Natural killer cell treated with Interleukin-12 subunit alpha and Interleukin-12 subunit beta and Interleukin-15 and Interleukin-18, amount 100 ng/mL, for 72 hours (primary cell): ENCODE measurements around the gene CDK14. TPM values are rescaled to one million over a fixed set of nuclear protein-coding genes. Genes with fewer than 3 reads are reported as not detected.

ENCODE experiments used
- ATAC-seq, 2 donors: fragments of 150-1000 bp; cut with Tn5 transposase in 1 of 2; sonication (Bioruptor Pico), chemical (Tn5 transposase) in 1 of 2; 2 replicates each; pipeline ENCODE4 v1.10.0; 2021
- DNase-seq: peaks from one replicate; pipeline ENCODE4 v3.0.0; 2022; ENCODE audit warnings: low spot score
- H3K27ac Mint-ChIP-seq, 2 donors: 1 replicate in 1 of 2; 2 replicates in 1 of 2; pipeline ENCODE4 v1.8.0; 2022; ENCODE audit warnings: mixed read lengths in 2 of 2, mild to moderate bottlenecking in 1 of 2, moderate library complexity in 1 of 2
- H3K27me3 Mint-ChIP-seq, 2 donors: 1 replicate in 1 of 2; 2 replicates in 1 of 2; pipeline ENCODE4 v1.8.0; 2022; ENCODE audit warnings: mixed read lengths in 2 of 2
- H3K36me3 Mint-ChIP-seq: one replicate; pipeline ENCODE4 v1.8.0; 2022; ENCODE audit warnings: mixed read lengths
- H3K4me1 Mint-ChIP-seq, 2 donors: 1 replicate in 1 of 2; 2 replicates in 1 of 2; pipeline ENCODE4 v1.8.0; 2022; ENCODE audit warnings: low read depth in 2 of 2, mixed read lengths in 2 of 2, mild to moderate bottlenecking in 1 of 2
- H3K4me3 Mint-ChIP-seq: one replicate; pipeline ENCODE4 v1.8.0; 2022; ENCODE audit warnings: mixed read lengths
- H3K9me3 Mint-ChIP-seq: 2 replicates; pipeline ENCODE4 v1.8.0; 2022; ENCODE audit warnings: mixed read lengths
- total RNA-seq, 2 donors: library from RNA; stranded (reverse); gene quantifications; one replicate each; pipeline ENCODE4 v1.2.3, GENCODE V29; 2022

CDK14 gene
- total RNA-seq, 2 donors from 2014 or later, result 0.76 to 2.8 TPM

DNA sequence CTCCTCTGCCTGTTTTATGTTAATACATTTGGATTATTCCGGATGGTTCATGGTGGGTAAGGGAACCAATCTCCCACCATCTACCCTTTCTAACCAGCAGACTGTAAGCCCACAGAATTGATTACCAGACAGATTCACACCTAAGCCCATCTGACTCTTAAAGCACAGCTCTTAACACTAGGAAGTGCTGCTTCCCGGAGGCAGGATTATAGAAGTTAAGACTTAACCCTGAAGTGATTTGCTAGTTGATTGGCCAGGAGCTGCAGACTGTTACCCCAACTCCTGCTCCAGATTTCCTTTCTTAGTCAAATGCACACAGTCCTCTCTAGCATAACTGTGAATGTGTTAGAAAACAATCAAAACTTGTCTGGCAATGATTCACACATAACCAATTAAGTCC lies 221.7 kb downstream of the CDK14 start:
- no peaks in the 10 kb centered on the region for H3K36me3 Mint-ChIP-seq
- H3K27ac Mint-ChIP-seq, result no peak overlapping the region
- ATAC-seq (no peak), DNase-seq (no peak)
- H3K4me1 Mint-ChIP-seq, result no peaks in the 10 kb centered on the region
- H3K9me3 Mint-ChIP-seq, result peaks cover 25% of the 10 kb centered on the region
- H3K4me3 Mint-ChIP-seq, result no peak overlapping the region
- H3K27me3 Mint-ChIP-seq, result no peaks in the 10 kb centered on the region

DNA sequence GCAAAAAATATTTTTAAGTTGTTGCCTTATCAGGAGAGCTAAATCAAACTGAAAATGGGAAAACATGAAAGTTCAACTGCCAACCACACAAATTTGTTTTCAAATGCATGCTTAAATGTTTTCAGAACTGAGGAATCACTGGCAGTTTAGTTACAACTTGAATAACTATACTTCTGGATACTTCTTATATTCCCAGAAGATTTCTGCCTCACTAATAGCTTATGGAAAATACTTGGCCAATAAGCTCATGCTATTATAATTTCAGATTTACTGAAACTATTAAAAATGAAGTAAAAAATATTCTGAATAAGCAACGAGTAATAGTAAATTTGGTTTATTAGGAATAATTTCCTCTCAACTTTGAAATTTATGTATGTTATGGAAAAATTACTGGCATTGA lies 222.2 kb downstream of the CDK14 start:
- no peaks in the 10 kb centered on the region for H3K4me1 Mint-ChIP-seq
- ATAC-seq, result no peak
- H3K36me3 Mint-ChIP-seq, result no peaks in the 10 kb centered on the region

DNA sequence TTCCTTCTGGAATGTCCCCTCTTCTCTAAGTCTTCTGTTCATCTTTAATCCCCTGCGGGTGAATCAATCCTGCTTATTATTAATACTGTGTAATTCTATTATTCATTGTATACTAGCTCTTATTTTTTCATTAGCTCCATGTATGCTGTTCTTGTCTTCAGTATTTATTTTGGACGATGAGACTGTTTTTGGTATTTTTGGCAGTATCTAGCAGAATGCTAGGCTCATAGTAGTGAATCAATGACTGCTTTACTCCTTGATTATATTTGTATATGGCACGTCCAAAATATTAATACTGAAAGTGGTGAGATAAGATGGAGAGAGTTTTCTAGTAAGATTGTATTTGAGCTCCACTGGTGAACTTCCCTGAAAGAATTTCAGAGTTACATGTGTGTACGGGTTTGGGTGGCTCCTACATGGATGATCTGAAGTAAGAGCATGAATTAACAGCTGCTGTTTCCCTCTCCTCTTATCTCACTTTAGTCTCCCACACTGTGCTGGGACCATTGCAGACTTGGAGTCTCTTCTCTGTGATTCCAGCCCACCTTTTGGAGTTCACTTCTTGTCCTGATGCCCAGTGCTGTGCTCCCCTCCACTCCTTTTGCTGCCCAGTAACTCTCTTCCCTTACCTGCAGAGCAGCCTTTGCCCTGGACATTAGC lies 226.0 kb downstream of the CDK14 start:
- no peaks in the 10 kb centered on the region for H3K36me3 Mint-ChIP-seq
- no peak for DNase-seq
- H3K9me3 Mint-ChIP-seq, result peaks cover 19% of the 10 kb centered on the region
- H3K27ac Mint-ChIP-seq, result no peak overlapping the region
- no peak overlapping the region for H3K4me3 Mint-ChIP-seq
- no peak for ATAC-seq
- H3K4me1 Mint-ChIP-seq, result no peaks in the 10 kb centered on the region
- H3K27me3 Mint-ChIP-seq, result no peaks in the 10 kb centered on the region

More for the DNA sequence above, 222.2 kb downstream of the CDK14 start:
- no peak for DNase-seq
- H3K4me3 Mint-ChIP-seq, result no peak overlapping the region
- no peak overlapping the region for H3K27ac Mint-ChIP-seq
- H3K27me3 Mint-ChIP-seq, result no peaks in the 10 kb centered on the region
- H3K9me3 Mint-ChIP-seq, result peaks cover 25% of the 10 kb centered on the region

DNA sequence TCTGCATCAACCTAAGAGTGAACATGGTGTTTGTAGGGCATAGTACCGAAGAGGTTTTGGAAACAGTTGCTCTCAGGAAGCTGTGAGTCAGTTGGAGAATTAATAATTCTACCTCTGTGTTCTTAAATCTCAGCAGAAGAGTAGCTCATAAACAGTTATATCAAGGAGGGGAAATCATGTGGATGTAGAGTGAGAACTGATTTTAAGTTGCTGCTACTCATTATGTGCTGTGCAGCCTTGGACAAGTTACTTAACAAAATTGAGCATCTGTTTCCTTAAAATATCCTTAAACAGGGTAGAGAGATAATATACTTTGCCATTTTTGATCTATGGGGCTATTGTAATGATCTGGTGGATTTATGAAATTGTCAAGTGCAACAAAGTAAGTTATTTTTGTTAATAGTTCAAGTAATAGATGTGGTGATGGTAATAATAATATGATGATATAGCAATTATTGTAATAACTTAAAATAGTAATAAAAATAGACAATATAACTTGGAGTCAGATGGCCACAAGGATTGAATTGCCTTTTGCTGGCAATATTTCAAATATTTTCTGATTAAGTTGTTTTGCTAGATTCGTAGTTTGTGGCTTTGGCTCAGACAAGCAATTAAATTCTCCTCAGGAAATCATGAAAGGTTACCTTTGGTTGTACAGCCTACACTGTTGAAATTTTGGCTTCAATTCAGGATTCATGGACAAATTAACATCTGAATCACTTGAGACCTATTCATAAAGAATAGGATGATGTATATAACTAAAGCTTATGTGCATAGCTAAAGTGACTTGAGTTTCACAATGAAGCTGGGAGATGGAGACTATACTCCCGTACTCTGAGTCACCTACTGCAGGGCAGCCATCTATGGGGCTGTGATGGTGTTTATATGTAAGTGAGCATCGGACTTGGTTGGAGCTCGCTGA lies 228.5 kb downstream of the CDK14 start:
- peaks cover 5% of the 10 kb centered on the region for H3K36me3 Mint-ChIP-seq
- no peaks in the 10 kb centered on the region for H3K27me3 Mint-ChIP-seq
- ATAC-seq (no peak), DNase-seq (no peak)
- no peak overlapping the region for H3K4me3 Mint-ChIP-seq
- no peak overlapping the region for H3K27ac Mint-ChIP-seq
- no peaks in the 10 kb centered on the region for H3K4me1 Mint-ChIP-seq
- H3K9me3 Mint-ChIP-seq, result peaks cover 24% of the 10 kb centered on the region

DNA sequence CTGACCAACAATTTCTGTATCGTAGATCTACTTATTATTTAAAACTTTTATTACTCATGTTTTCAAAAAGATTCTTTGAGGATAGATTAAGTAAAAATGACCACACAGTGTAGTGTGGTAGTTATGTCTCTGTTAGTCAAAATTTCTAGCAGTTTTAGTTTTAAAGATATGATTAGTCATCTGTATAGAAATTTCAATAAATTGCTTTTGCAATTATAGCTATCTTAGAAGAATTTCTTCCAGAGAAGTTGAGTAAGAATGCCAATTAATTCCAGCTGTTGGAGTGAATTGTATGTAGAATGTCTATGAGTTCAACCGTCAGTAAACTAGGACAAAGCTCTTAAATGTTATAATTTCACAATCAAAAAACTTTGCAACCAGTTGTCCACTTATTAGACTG lies 229.7 kb downstream of the CDK14 start:
- Mint-ChIP-seq H3K9me3 (peaks cover 20% of the 10 kb centered on the region), H3K27me3 (no peaks in the 10 kb centered on the region), H3K27ac (no peak overlapping the region), H3K4me1 (no peaks in the 10 kb centered on the region), H3K4me3 (no peak overlapping the region), H3K36me3 (peaks cover 8% of the 10 kb centered on the region)
- DNase-seq (no peak), ATAC-seq (no peak)

DNA sequence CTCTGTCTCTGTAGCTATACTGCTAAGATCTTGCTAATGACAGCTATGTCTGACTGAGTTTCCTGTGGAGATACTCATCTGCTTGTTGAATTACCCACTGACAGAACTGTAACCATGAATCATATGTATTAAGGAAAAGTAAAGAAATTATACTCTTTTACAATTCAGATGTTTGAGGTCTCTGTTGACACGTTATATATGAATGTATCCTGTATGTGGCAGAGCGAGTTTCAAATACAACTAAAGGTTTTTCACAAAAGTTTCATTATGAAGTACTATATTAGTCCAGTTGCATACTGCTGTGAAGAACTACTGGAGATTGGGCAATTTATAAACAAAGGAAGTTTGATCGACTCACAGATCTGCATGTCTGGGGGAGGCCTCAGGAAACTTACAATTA lies 232.5 kb downstream of the CDK14 start:
- no peaks in the 10 kb centered on the region for H3K4me1 Mint-ChIP-seq
- no peak overlapping the region for H3K27ac Mint-ChIP-seq
- H3K36me3 Mint-ChIP-seq, result peaks cover 10% of the 10 kb centered on the region
- ATAC-seq, result no peak
- H3K9me3 Mint-ChIP-seq, result peaks cover 19% of the 10 kb centered on the region
- no peaks in the 10 kb centered on the region for H3K27me3 Mint-ChIP-seq
- H3K4me3 Mint-ChIP-seq, result no peak overlapping the region
- no peak for DNase-seq

DNA sequence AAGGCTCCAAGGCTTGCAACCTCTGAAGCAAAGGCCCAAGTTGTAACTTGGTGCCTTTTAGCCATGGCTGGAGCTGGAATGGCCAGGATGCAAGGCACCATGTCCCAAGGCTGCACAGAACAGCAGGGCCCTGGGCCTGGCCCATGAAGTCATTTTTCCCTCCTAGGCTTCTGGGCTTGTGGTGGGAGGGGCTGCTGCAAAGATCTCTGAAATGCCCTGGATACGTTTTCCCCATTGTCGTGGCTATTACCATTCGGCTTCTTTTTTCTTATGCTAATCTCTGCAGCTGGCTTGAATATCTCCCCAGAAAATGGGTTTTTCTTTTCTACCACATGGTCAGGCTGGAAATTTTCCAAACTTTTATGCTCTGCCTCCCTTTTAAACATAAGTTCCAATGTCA lies 234.2 kb downstream of the CDK14 start:
- DNase-seq, result no peak
- no peak overlapping the region for H3K4me3 Mint-ChIP-seq
- no peaks in the 10 kb centered on the region for H3K27me3 Mint-ChIP-seq

DNA sequence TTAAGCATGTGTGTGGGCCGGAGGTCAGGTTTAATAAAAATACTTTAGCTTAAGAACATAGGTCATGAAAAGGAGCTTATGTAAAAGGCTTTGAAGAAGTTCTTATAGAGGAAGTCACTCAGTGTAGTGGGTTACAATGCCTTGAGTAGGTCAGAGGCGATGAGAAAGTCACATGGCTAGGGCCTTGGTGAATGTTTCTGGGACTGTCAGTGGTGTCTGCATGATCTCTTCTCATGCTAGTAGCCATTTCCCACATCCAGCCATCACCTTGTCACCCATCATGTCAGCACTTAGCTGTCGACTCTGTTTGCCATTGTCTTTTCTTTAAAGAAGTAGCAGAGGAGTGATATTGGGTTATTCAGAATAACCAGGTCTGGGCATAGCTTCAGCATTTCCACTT lies 236.6 kb downstream of the CDK14 start:
- no peak overlapping the region for H3K4me3 Mint-ChIP-seq
- H3K27ac Mint-ChIP-seq, result no peak overlapping the region
- DNase-seq (no peak), ATAC-seq (no peak)
- peaks cover 29% of the 10 kb centered on the region for H3K9me3 Mint-ChIP-seq
- H3K4me1 Mint-ChIP-seq, result no peaks in the 10 kb centered on the region
- peaks cover 10% of the 10 kb centered on the region for H3K36me3 Mint-ChIP-seq
- no peaks in the 10 kb centered on the region for H3K27me3 Mint-ChIP-seq

More for the DNA sequence above, 234.2 kb downstream of the CDK14 start:
- Mint-ChIP-seq H3K9me3 (peaks cover 31% of the 10 kb centered on the region), H3K4me1 (no peaks in the 10 kb centered on the region), H3K27ac (no peak overlapping the region), H3K36me3 (peaks cover 10% of the 10 kb centered on the region)
- ATAC-seq, result no peak

DNA sequence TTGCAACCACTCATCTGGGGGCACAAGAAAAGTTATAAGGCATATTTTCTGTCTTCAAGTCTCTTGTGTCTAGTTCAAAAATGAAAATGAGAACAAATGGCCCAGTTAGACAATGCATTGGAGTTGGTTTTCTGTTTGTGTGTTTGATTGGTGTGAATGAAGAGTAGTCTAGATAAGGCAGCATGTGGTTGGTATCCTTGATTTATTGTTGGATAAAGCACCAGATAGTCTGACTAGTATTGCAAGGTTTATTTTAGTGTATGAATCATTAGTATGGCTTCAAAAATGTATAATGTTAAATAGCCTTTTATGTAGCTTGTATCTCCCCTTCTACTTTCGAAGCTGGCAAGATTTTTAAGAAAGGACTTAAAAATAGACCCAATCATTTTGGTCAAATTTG lies 237.3 kb downstream of the CDK14 start:
- Mint-ChIP-seq H3K27me3 (no peaks in the 10 kb centered on the region), H3K4me1 (no peaks in the 10 kb centered on the region), H3K36me3 (peaks cover 10% of the 10 kb centered on the region), H3K9me3 (peaks cover 30% of the 10 kb centered on the region), H3K4me3 (no peak overlapping the region), H3K27ac (no peak overlapping the region)
- DNase-seq (no peak), ATAC-seq (no peak)

DNA sequence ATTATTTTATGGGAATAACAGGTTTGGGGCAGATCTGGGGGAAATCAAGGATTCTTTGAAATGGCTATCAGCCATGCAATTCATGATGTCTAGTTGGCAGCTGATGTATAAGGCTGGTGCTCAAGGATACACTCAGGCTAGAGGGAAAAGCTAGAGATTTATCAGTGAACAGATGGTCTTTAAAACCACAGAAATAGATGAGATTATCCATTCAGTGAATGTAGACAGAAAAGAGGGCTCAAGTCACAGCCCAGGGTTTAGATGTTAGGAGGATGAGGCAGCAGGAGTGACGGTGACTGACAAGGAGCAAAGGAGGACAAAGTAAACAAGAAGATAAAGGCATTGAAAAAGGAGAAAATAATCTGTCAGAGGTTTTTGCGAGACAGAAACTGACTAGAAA lies 238.7 kb downstream of the CDK14 start:
- no peak for ATAC-seq
- H3K4me3 Mint-ChIP-seq, result no peak overlapping the region
- DNase-seq, result no peak
- H3K4me1 Mint-ChIP-seq, result no peaks in the 10 kb centered on the region
- no peaks in the 10 kb centered on the region for H3K27me3 Mint-ChIP-seq
- H3K9me3 Mint-ChIP-seq, result peaks cover 26% of the 10 kb centered on the region
- H3K36me3 Mint-ChIP-seq, result peaks cover 5% of the 10 kb centered on the region
- no peak overlapping the region for H3K27ac Mint-ChIP-seq

DNA sequence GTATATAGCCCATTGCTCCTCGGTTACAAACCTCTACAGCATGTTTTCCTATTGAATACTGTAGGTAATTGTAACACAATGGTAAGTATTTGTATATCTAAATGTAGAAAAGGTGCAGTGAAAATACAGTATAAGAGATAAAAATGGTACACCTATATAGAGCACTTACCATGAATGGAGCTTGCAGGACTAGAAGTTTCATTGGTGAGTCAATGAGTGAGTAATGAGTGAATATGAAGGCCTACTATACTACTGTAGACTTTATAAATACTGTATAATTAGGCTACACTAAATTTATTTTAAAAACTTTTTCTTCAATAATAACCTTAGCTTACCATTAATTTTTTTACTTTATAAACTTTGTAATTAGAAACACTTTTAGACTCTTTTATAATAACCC lies 239.7 kb downstream of the CDK14 start:
- no peaks in the 10 kb centered on the region for H3K27me3 Mint-ChIP-seq
- ATAC-seq, result no peak
- H3K9me3 Mint-ChIP-seq, result peaks cover 22% of the 10 kb centered on the region
- H3K36me3 Mint-ChIP-seq, result peaks cover under 1% of the 10 kb centered on the region
- H3K4me1 Mint-ChIP-seq, result no peaks in the 10 kb centered on the region
- H3K27ac Mint-ChIP-seq, result no peak overlapping the region
- H3K4me3 Mint-ChIP-seq, result no peak overlapping the region
- no peak for DNase-seq

DNA sequence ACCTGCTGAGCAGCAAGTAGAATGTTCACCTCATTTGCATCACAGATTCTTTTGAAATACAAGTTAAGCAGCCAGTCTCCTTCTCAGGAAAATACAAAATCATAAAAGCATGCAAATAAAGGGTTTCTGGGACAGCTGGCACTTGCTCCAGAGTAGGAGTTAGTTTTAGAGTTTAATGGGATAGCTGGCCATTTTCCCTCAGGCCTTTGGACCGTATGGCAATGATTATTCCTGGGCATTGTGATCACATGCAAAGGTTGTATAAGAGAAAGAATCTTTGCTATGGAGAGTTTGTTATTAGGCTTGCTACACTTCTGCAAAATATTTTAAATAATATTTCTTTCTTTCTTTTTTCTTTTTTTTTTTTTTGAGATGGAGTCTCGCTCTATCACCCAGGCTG lies 240.8 kb downstream of the CDK14 start:
- Mint-ChIP-seq H3K36me3 (no peaks in the 10 kb centered on the region), H3K4me3 (no peak overlapping the region), H3K9me3 (peaks cover 15% of the 10 kb centered on the region), H3K27me3 (no peaks in the 10 kb centered on the region), H3K4me1 (no peaks in the 10 kb centered on the region), H3K27ac (no peak overlapping the region)
- no peak for ATAC-seq
- no peak for DNase-seq

DNA sequence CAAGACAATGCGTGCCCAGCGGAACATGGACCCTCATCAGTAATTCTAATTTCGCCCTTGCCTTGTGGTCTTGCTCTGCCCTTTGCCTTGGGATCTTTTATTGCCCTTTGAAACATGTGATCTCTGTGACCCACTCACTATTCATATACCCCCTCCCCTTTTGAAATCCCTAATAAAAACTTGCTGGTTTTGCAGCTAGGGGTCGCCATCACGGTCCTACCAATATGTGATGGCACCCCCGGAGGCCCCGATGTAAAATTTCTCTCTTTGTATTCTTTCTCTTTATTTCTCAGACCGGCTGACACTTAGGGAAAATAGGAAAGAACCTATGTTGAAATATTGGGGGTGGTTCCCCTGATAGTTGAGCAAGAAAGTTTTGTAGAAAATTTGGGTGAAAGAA lies 242.7 kb downstream of the CDK14 start:
- H3K27ac Mint-ChIP-seq, result no peak overlapping the region
- no peaks in the 10 kb centered on the region for H3K36me3 Mint-ChIP-seq
- ATAC-seq (no peak), DNase-seq (no peak)
- no peaks in the 10 kb centered on the region for H3K4me1 Mint-ChIP-seq
- peaks cover 15% of the 10 kb centered on the region for H3K9me3 Mint-ChIP-seq
- no peaks in the 10 kb centered on the region for H3K27me3 Mint-ChIP-seq
- H3K4me3 Mint-ChIP-seq, result no peak overlapping the region

DNA sequence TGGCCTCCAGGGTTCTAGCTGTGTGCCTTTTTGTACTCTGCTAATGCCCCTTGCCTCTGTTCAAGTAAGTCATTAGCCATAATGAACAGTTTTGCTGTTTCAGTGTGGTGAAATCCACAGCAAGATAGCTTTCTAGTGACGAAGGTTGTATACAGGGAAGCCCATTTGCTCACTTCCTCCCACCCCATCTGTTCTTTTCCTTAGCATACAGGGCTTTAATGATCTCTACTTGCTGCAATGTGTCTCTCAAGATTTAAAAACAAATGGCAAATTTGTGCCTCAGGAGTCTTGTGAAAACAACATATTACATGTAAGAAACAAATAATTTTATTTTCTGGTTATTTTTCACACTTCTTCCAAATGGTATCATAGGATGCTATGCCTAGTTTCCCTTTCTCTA lies 243.2 kb downstream of the CDK14 start:
- Mint-ChIP-seq H3K4me1 (no peaks in the 10 kb centered on the region), H3K27me3 (no peaks in the 10 kb centered on the region), H3K27ac (no peak overlapping the region), H3K9me3 (peaks cover 13% of the 10 kb centered on the region), H3K4me3 (no peak overlapping the region), H3K36me3 (no peaks in the 10 kb centered on the region)
- DNase-seq (no peak), ATAC-seq (no peak)
